ENCODE results near the gene NADK2.

DNA sequence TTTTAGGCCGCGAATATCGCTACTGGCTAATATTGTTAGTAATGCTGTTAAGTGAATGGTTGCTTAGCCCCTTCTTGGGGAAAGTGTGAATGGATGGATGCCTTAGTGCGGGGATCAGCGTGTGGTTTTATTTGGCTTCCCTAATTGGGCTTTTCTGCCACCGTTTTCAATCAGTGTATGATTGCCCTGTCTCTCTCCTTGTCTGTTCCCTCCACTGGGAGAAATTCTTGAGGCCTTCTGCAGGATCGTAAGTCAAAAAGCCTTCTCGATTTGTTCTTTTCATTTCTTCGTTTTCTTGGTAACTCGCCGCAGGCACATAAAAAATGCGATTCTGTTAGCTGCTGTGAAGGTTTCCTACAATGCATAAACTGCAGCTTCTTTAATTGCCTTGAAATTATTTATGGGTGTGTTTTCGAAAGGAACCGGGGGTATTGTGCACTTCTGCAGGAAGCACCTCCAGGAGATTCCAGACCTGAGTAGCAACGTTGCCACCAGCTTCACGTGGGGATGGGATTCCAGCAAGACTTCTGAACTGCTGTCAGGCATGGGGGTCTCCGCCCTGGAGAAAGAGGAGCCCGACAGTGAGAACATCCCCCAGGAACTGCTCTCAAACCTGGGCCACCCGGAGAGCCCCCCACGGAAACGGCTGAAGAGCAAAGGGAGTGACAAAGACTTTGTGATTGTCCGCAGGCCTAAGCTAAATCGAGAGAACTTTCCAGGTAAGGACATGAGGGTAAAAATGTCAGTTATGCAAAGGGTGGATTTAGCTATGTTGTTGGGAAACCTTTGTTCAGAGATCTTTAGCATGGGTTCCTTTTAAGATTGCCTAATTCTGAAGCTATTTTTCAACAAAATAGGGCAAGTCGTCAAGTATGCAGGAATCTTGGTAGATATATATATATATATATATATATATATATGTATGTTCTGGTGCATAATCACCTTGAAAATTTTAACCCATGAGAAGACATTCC lies 89.1 kb downstream of the NADK2 start:
- TF ChIP-seq, protein P1, sequence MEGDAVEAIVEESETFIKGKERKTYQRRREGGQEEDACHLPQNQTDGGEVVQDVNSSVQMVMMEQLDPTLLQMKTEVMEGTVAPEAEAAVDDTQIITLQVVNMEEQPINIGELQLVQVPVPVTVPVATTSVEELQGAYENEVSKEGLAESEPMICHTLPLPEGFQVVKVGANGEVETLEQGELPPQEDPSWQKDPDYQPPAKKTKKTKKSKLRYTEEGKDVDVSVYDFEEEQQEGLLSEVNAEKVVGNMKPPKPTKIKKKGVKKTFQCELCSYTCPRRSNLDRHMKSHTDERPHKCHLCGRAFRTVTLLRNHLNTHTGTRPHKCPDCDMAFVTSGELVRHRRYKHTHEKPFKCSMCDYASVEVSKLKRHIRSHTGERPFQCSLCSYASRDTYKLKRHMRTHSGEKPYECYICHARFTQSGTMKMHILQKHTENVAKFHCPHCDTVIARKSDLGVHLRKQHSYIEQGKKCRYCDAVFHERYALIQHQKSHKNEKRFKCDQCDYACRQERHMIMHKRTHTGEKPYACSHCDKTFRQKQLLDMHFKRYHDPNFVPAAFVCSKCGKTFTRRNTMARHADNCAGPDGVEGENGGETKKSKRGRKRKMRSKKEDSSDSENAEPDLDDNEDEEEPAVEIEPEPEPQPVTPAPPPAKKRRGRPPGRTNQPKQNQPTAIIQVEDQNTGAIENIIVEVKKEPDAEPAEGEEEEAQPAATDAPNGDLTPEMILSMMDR (conservative IDR thresholded peaks at IDR 0.05 in 1 of 2, IDR thresholded peaks at IDR 0.05 in 1 of 2; ENCODE audit: low read depth in 1 of 2, low read length in 2 of 2), result no peak
- no peak for TF ChIP-seq EZH2 (IDR thresholded peaks at IDR 0.05; ENCODE audit: low read length, missing control alignments)
